GM12892 (cell line): Measurements from ENCODE around the gene CTTN.

Experiments used
- POLR2A ChIP-seq: IDR thresholded peaks from 2 replicates; pipeline ENCODE4 v1.6.1; 2011; ENCODE audit warnings: low read depth, low read length, control low read depth
- POLR2AphosphoS5 ChIP-seq: IDR thresholded peaks from 2 replicates; pipeline ENCODE4 v1.6.1; 2011; ENCODE audit warnings: low read depth, low read length, control low read depth

GRCh38 chr11:70399681-70400112 lies 1.4 kb downstream of the CTTN start:
- TF ChIP-seq POLR2A = no peak
- no peak for TF ChIP-seq POLR2AphosphoS5
